H9 (cell line): ENCODE results near the gene PRKD2. TPM values are rescaled to one million over a fixed set of nuclear protein-coding genes. Genes with fewer than 3 reads are reported as not detected.
A peak's percentile ranks its signal among the peaks of the same experiment; 100 is the strongest.

Source experiments
- DNase-seq: peaks from one replicate; pipeline ENCODE4 v3.0.0-alpha.2; 2017
- H2AFZ ChIP-seq: one replicate; pipeline ENCODE4 v1.6.1; 2013; ENCODE audit warnings: mild to moderate bottlenecking, low read length, control low read depth, moderate library complexity
- H2AK5ac ChIP-seq: 2 replicates; pipeline ENCODE4 v1.6.1; 2013; ENCODE audit warnings: low read length, control low read depth, mixed read lengths; ENCODE audit not compliant: insufficient read length
- H2BK120ac ChIP-seq: one replicate; pipeline ENCODE4 v1.6.1; 2013; ENCODE audit warnings: low read depth, mild to moderate bottlenecking, low read length, control low read depth, inconsistent platforms; ENCODE audit not compliant: poor library complexity, severe bottlenecking
- H2BK12ac ChIP-seq: 2 replicates; pipeline ENCODE4 v1.6.1; 2013; ENCODE audit warnings: low read length, control low read depth, mixed read lengths, low read depth; ENCODE audit not compliant: insufficient read length
- H2BK15ac ChIP-seq: 2 replicates; pipeline ENCODE4 v1.6.1; 2013; ENCODE audit warnings: low read depth, low read length, control low read depth
- H2BK20ac ChIP-seq: one replicate; pipeline ENCODE4 v1.6.1; 2013; ENCODE audit warnings: low read depth, mild to moderate bottlenecking, low read length, control low read depth, inconsistent platforms; ENCODE audit not compliant: poor library complexity, severe bottlenecking
- H2BK5ac ChIP-seq: 2 replicates; pipeline ENCODE4 v1.6.1; 2013; ENCODE audit warnings: low read length, control low read depth, mixed read lengths; ENCODE audit not compliant: insufficient read length
- H3K14ac ChIP-seq: 2 replicates; pipeline ENCODE4 v1.6.1; 2013; ENCODE audit warnings: low read length, control low read depth; ENCODE audit not compliant: insufficient read depth
- H3K18ac ChIP-seq: 2 replicates; pipeline ENCODE4 v1.6.1; 2013; ENCODE audit warnings: low read depth, mild to moderate bottlenecking, mixed read lengths, low read length, control low read depth; ENCODE audit not compliant: insufficient read length
- H3K23ac ChIP-seq: 2 replicates; pipeline ENCODE4 v1.6.1; 2013; ENCODE audit warnings: low read length, control low read depth, mixed read lengths, low read depth; ENCODE audit not compliant: insufficient read length
- H3K23me2 ChIP-seq: 2 replicates; pipeline ENCODE4 v1.6.1; 2013; ENCODE audit warnings: low read depth, mild to moderate bottlenecking, mixed read lengths, low read length, control low read depth; ENCODE audit not compliant: insufficient read length, poor library complexity, severe bottlenecking
- H3K27ac ChIP-seq: 2 replicates; pipeline ENCODE4 v1.5.1; 2013; ENCODE audit warnings: low read length, control low read depth, mixed read lengths, low read depth; ENCODE audit not compliant: insufficient read length
- H3K27me3 ChIP-seq: 2 replicates; pipeline ENCODE4 v1.6.1; 2013; ENCODE audit warnings: low read length, control low read depth, inconsistent platforms; ENCODE audit not compliant: insufficient read depth
- H3K4ac ChIP-seq: 2 replicates; pipeline ENCODE4 v1.6.1; 2013; ENCODE audit warnings: low read depth, mild to moderate bottlenecking, control low read depth, inconsistent platforms, low read length, moderate library complexity
- H3K4me1 ChIP-seq: 2 replicates; pipeline ENCODE4 v1.6.1; 2013; ENCODE audit warnings: low read length, control low read depth, inconsistent platforms; ENCODE audit not compliant: insufficient read depth
- H3K4me2 ChIP-seq: 2 replicates; pipeline ENCODE4 v1.6.1; 2013; ENCODE audit warnings: low read length, control low read depth, mixed read lengths; ENCODE audit not compliant: insufficient read length, insufficient read depth
- H3K56ac ChIP-seq: 2 replicates; pipeline ENCODE4 v1.6.1; 2013; ENCODE audit warnings: low read depth, mild to moderate bottlenecking, mixed read lengths, low read length, control low read depth; ENCODE audit not compliant: insufficient read length
- H3K79me1 ChIP-seq: 2 replicates; pipeline ENCODE4 v1.6.1; 2013; ENCODE audit warnings: low read depth, mild to moderate bottlenecking, moderate library complexity, low read length, control low read depth, inconsistent platforms; ENCODE audit not compliant: insufficient read depth, poor library complexity, severe bottlenecking
- H3K79me2 ChIP-seq: 2 replicates; pipeline ENCODE4 v1.6.1; 2013; ENCODE audit warnings: low read length, control low read depth, inconsistent platforms; ENCODE audit not compliant: insufficient read depth
- H3K9ac ChIP-seq: 2 replicates; pipeline ENCODE4 v1.6.1; 2013; ENCODE audit warnings: low read length, control low read depth, mixed read lengths; ENCODE audit not compliant: insufficient read length; ENCODE audit errors: extremely low read depth
- H3K9me3 ChIP-seq: one replicate; pipeline ENCODE4 v1.6.1; 2013; ENCODE audit warnings: low read depth, low read length, inconsistent platforms; ENCODE audit not compliant: control insufficient read depth
- H3T11ph ChIP-seq: one replicate; pipeline ENCODE4 v1.6.1; 2013; ENCODE audit warnings: mild to moderate bottlenecking, low read length, control low read depth, inconsistent platforms
- H4K20me1 ChIP-seq: one replicate; pipeline ENCODE4 v1.6.1; 2013; ENCODE audit not compliant: control insufficient read depth, insufficient read length, insufficient read depth
- H4K5ac ChIP-seq: 2 replicates; pipeline ENCODE4 v1.6.1; 2013; ENCODE audit warnings: low read depth, mild to moderate bottlenecking, mixed read lengths, low read length, control low read depth; ENCODE audit not compliant: insufficient read length
- H4K8ac ChIP-seq: replicated peaks from 2 replicates; pipeline ENCODE4 v1.6.1; 2013; ENCODE audit warnings: low read length, control low read depth, mixed read lengths, low read depth; ENCODE audit not compliant: insufficient read length
- H4K91ac ChIP-seq: 2 replicates; pipeline ENCODE4 v1.6.1; 2013; ENCODE audit warnings: low read depth, mild to moderate bottlenecking, moderate library complexity, mixed read lengths, low read length, control low read depth; ENCODE audit not compliant: insufficient read length
- H3K27ac Mint-ChIP-seq, 3 experiments: 2 replicates in 2 of 3; 3 replicates in 1 of 3; pipeline ENCODE4 v1.8.0; 2020 to 2021; ENCODE audit warnings: mixed read lengths in 3 of 3, mild to moderate bottlenecking in 1 of 3, moderate library complexity in 1 of 3
- H3K27me3 Mint-ChIP-seq: 2 replicates; pipeline ENCODE4 v1.8.0; 2021; ENCODE audit warnings: low read depth, mild to moderate bottlenecking, moderate library complexity, mixed read lengths
- H3K36me3 Mint-ChIP-seq, 3 experiments: 2 replicates in 2 of 3; 3 replicates in 1 of 3; pipeline ENCODE4 v1.8.0; 2020 to 2021; ENCODE audit warnings: low read depth in 3 of 3, mixed read lengths in 3 of 3; ENCODE audit not compliant: insufficient read depth in 1 of 3
- H3K4me1 Mint-ChIP-seq, 2 experiments: 2 replicates each; pipeline ENCODE4 v1.8.0; 2020; ENCODE audit warnings: mixed read lengths in 2 of 2
- H3K4me3 Mint-ChIP-seq, 2 experiments: 2 replicates in 1 of 2; 3 replicates in 1 of 2; pipeline ENCODE4 v1.8.0; 2020 to 2021; ENCODE audit warnings: mild to moderate bottlenecking in 2 of 2, mixed read lengths in 2 of 2, moderate library complexity in 1 of 2
- H3K9me3 Mint-ChIP-seq, 2 experiments: 2 replicates in 1 of 2; 3 replicates in 1 of 2; pipeline ENCODE4 v1.8.0; 2020; ENCODE audit warnings: mild to moderate bottlenecking in 2 of 2, mixed read lengths in 2 of 2, moderate library complexity in 1 of 2
- CTCF ChIP-seq: fragments of 200-600 bp; sonication (generic); conservative IDR thresholded peaks from 3 replicates; pipeline ENCODE4 v1.8.0; 2021; ENCODE audit warnings: antibody characterized with exemption, mild to moderate bottlenecking
- WGBS: extraction: QIAGEN DNeasy Blood & Tissue Kit; methylation state at CpG from one replicate; pipeline ENCODE4 v1.1.7; 2013; ENCODE audit warnings: missing lambda C conversion rate, low lambda C conversion rate, mixed read lengths; ENCODE audit not compliant: insufficient read length; ENCODE audit errors: extremely low coverage; 5-methylcytosine and 5-hydroxymethylcytosine counted together
- total RNA-seq: library from RNA; stranded (reverse); gene quantifications from 2 replicates; pipeline ENCODE4 v1.2.1, GENCODE V29; 2021

Gene PRKD2
- total RNA-seq, 1 experiment from 2014 or later, result 60.7 TPM

- H3K23ac ChIP-seq, result no peak overlapping the region
- Mint-ChIP-seq H3K4me1 (peaks cover 3 to 10% of the 10 kb centered on the region in 2 experiments; a peak in 3 of 4 replicates), H3K27me3 (no peaks in the 10 kb centered on the region; the same call in 1 of the 2 replicates), H3K9me3 (no peaks in the 10 kb centered on the region), H3K4me3 (no peak overlapping the region), H3K36me3 (peaks cover 38 to 80% (median 63%) of the 10 kb centered on the region in 3 experiments; a peak in 6 of 7 replicates), H3K27ac (peak overlapping the region in 2 of 3 experiments; percentile 51 to 57; a peak in 3 of 7 replicates)
- no peak overlapping the region for H2AFZ ChIP-seq
- H3T11ph ChIP-seq, result no peak overlapping the region
- H3K27ac ChIP-seq, result no peak overlapping the region
- H3K23me2 ChIP-seq, result no peaks in the 10 kb centered on the region
- H4K20me1 ChIP-seq, result no peaks in the 10 kb centered on the region
- H4K5ac ChIP-seq, result no peak overlapping the region
- no peak overlapping the region for H2BK15ac ChIP-seq
- no peak overlapping the region for H2BK120ac ChIP-seq
- no peak overlapping the region for H2BK12ac ChIP-seq
- no peak overlapping the region for H3K4me2 ChIP-seq
- no peaks in the 10 kb centered on the region for H3K27me3 ChIP-seq
- no peak for TF ChIP-seq CTCF
- H3K9ac ChIP-seq, result no peak overlapping the region
- H3K9me3 ChIP-seq, result no peaks in the 10 kb centered on the region
- H3K79me1 ChIP-seq, result no peaks in the 10 kb centered on the region
- no peak overlapping the region for H2BK5ac ChIP-seq
- H3K14ac ChIP-seq, result no peak overlapping the region
- H3K4ac ChIP-seq, result no peak overlapping the region
- no peaks in the 10 kb centered on the region for H3K79me2 ChIP-seq
- no peaks in the 10 kb centered on the region; the same call in 1 of the 2 replicates for H3K4me1 ChIP-seq
- no CpG with 5 or more reads among the region's 26 CpGs for WGBS
- no peak overlapping the region for H2AK5ac ChIP-seq
- peak; percentile 91 for DNase-seq
- H4K8ac ChIP-seq, result no peak overlapping the region
- no peak overlapping the region for H3K56ac ChIP-seq
- no peak overlapping the region for H2BK20ac ChIP-seq
- H4K91ac ChIP-seq, result no peak overlapping the region
- H3K18ac ChIP-seq, result no peak overlapping the region
Measured at GRCh38 chr19:46678110-46678732, 38.7 kb downstream of the PRKD2 start.
